ENCODE data around the gene AMFR.

- no peak for TF ChIP-seq POLR2AphosphoS5 (IDR thresholded peaks at IDR 0.05; ENCODE audit: low read depth, low read length)
- no peak for TF ChIP-seq TAF1 (IDR thresholded peaks at IDR 0.05; ENCODE audit: borderline replicate concordance, low read depth, low read length)
- TF ChIP-seq POLR2A (IDR thresholded peaks at IDR 0.05; ENCODE audit: low read depth, low read length): no peak
These were observed 26.7 kb upstream of the AMFR start for GRCh38 chr16:56451753-56452689.

Measured in GM12892 (cell line).